ENCODE results near the gene BLOC1S3. TPM values are rescaled to one million over a fixed set of nuclear protein-coding genes. Genes with fewer than 3 reads are reported as not detected.

BLOC1S3 gene
- total RNA-seq, 2 experiments from 2014 or later: 8.1 to 13.8 TPM

DNA sequence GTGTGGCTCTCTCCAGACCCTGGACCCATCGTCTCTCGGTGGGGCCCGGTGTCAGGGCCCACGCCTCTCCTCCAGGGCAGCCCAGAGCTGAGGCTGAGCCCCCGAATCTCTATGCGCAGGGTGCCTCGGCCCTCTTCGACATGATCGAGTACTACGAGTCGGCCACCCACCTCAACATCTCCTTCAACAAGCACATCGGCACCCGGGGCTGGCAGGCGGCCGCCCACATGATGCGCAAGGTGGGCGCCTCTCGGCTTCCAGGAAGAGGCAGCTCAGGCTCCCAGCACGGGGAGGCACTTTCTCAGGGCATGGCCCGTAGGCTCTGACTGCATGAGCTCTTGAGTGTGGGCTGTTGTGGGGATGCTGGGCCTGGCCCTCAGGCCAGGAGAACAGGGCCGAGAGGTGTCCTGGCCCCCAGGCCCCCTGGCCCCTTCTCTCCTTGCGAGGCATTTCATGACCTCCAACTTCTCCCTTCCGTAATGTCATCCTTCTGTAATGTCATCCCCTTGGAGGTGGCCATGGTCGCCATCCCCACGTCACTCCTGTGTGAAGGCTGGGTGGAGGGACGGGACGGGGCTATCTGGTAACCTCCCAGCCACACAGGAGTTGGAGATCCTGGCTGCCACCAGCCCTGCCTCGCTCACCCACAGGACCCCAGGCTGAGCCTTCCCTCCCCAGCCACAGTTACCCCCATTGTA is 37.2 kb upstream of the BLOC1S3 start:
- no peak for DNase-seq (ENCODE audit: low spot score)
- TF ChIP-seq EZH2phosphoT487 (IDR thresholded peaks at IDR 0.05; ENCODE audit: borderline replicate concordance, low read depth, low read length): no peak
- TF ChIP-seq, protein P1, sequence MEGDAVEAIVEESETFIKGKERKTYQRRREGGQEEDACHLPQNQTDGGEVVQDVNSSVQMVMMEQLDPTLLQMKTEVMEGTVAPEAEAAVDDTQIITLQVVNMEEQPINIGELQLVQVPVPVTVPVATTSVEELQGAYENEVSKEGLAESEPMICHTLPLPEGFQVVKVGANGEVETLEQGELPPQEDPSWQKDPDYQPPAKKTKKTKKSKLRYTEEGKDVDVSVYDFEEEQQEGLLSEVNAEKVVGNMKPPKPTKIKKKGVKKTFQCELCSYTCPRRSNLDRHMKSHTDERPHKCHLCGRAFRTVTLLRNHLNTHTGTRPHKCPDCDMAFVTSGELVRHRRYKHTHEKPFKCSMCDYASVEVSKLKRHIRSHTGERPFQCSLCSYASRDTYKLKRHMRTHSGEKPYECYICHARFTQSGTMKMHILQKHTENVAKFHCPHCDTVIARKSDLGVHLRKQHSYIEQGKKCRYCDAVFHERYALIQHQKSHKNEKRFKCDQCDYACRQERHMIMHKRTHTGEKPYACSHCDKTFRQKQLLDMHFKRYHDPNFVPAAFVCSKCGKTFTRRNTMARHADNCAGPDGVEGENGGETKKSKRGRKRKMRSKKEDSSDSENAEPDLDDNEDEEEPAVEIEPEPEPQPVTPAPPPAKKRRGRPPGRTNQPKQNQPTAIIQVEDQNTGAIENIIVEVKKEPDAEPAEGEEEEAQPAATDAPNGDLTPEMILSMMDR (conservative IDR thresholded peaks at IDR 0.05; ENCODE audit: low read length): no peak
- POLR2A ChIA-PET: no interaction called here

DNA sequence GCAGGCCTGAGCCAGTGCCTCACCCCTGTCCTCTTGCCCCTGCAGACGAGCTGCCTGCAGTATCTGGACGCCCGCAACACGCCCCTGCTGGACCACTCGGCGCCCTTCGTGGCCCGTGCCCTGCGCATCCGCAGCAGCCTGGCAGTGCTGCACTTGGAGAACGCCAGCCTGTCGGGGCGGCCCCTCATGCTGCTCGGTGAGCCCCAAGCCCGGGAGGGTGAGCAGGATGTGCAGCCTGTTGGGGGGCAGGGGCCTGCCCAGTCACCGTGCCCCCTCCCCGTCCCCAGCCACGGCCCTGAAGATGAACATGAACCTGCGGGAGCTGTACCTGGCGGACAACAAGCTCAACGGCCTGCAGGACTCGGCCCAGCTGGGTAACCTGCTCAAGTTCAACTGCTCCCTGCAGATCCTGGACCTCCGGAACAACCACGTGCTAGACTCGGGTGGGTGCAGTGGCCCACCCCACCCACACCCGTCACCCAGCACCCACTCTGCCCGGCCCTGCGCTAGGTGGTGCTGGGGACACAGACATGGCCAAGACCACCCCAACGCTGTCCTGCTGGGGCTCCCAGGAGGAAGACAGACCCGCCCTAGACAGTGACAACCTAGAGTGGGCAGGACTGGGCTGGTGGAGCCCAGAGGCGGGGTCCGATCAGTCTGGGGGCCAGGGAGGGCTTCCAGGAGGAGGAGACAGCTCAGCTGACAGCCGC is 36.4 kb upstream of the BLOC1S3 start:
- Histone ChIP-seq H3K4me3 (ENCODE audit: low read depth, low read length, poor library complexity, severe bottlenecking) (no peak overlapping the region), H3K79me2 (ENCODE audit: insufficient read depth, low read depth, low read length) (peaks cover 16% of the 10 kb centered on the region; the same call in 1 of the 2 replicates), H3K9me3 (ENCODE audit: low read length) (no peaks in the 10 kb centered on the region), H4K20me1 (ENCODE audit: insufficient read depth, low read length) (no peaks in the 10 kb centered on the region), H3K4me2 (ENCODE audit: low read length) (no peak overlapping the region), H3K36me3 (ENCODE audit: insufficient read depth, low read length) (peaks cover 44% of the 10 kb centered on the region), H3K27ac (ENCODE audit: low read depth, low read length, poor library complexity, severe bottlenecking) (no peak overlapping the region), H3K9me2 (ENCODE audit: insufficient read depth, low read length) (no peaks in the 10 kb centered on the region), H3K4me1 (ENCODE audit: insufficient read depth, low read length, poor library complexity, severe bottlenecking) (peaks cover 28% of the 10 kb centered on the region), H2AFZ (ENCODE audit: low read length) (no peak overlapping the region)
- intact Hi-C loops (cut with micrococcal nuclease; ENCODE audit: unreplicated experiment): no loop called here
- no peak for TF ChIP-seq EZH2phosphoT487 (IDR thresholded peaks at IDR 0.05; ENCODE audit: borderline replicate concordance, low read depth, low read length)
- TF ChIP-seq, protein P1 (conservative IDR thresholded peaks at IDR 0.05; ENCODE audit: low read length): no peak
- no TSS peak for BruUV-seq (replicated peaks)
- POLR2A ChIA-PET: no interaction called here
- no peak for DNase-seq (ENCODE audit: low spot score)
- CTCF ChIA-PET (ENCODE audit: unreplicated experiment): no interaction called here

More for the DNA sequence above, 37.2 kb upstream of the BLOC1S3 start:
- BruUV-seq (replicated peaks): no TSS peak
- CTCF ChIA-PET (ENCODE audit: unreplicated experiment): no interaction called here
- intact Hi-C loops (cut with micrococcal nuclease; ENCODE audit: unreplicated experiment): no loop called here
- H3K4me1 ChIP-seq (ENCODE audit: insufficient read depth, low read length, poor library complexity, severe bottlenecking): peaks cover 35% of the 10 kb centered on the region
- no peaks in the 10 kb centered on the region for H3K9me2 ChIP-seq (ENCODE audit: insufficient read depth, low read length)
- H3K4me2 ChIP-seq (ENCODE audit: low read length): no peak overlapping the region
- H4K20me1 ChIP-seq (ENCODE audit: insufficient read depth, low read length): no peaks in the 10 kb centered on the region
- H3K9me3 ChIP-seq (ENCODE audit: low read length): no peaks in the 10 kb centered on the region
- H3K4me3 ChIP-seq (ENCODE audit: low read depth, low read length, poor library complexity, severe bottlenecking): no peak overlapping the region
- H2AFZ ChIP-seq (ENCODE audit: low read length): no peak overlapping the region
- H3K79me2 ChIP-seq (ENCODE audit: insufficient read depth, low read depth, low read length): peaks cover 17% of the 10 kb centered on the region; the same call in 1 of the 2 replicates
- peaks cover 41% of the 10 kb centered on the region for H3K36me3 ChIP-seq (ENCODE audit: insufficient read depth, low read length)
- H3K27ac ChIP-seq (ENCODE audit: low read depth, low read length, poor library complexity, severe bottlenecking): no peak overlapping the region

DNA sequence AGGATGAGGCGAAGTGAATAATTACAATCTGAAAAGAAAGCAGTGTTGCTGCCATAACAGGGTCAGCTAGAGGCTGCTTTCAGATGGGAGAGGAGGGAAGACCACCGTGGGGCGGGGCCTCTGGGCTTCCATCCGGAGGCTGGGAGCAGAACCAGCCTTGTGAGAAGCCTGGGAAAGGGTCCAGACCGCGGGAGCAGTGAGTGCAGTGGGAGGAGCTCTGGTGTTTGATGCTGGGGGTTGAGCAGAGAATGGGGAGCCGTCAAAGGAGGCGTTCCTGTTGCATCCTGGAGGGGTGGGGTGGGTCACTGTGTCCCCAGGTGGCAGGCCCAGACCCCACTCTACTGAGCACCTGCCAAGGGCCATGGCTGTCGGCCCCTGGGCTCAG is 35.9 kb upstream of the BLOC1S3 start:
- no TSS peak for BruUV-seq (replicated peaks)
- H3K36me3 ChIP-seq (ENCODE audit: insufficient read depth, low read length): peaks cover 44% of the 10 kb centered on the region
- ChIA-PET POLR2A (no interaction called here), CTCF (ENCODE audit: unreplicated experiment) (no interaction called here)
- no peaks in the 10 kb centered on the region for H4K20me1 ChIP-seq (ENCODE audit: insufficient read depth, low read length)
- H3K4me3 ChIP-seq (ENCODE audit: low read depth, low read length, poor library complexity, severe bottlenecking): no peak overlapping the region
- no peak overlapping the region for H3K27ac ChIP-seq (ENCODE audit: low read depth, low read length, poor library complexity, severe bottlenecking)
- DNase-seq (ENCODE audit: low spot score): no peak
- no peaks in the 10 kb centered on the region for H3K9me3 ChIP-seq (ENCODE audit: low read length)
- no peak overlapping the region for H3K4me2 ChIP-seq (ENCODE audit: low read length)
- TF ChIP-seq, protein P1 (conservative IDR thresholded peaks at IDR 0.05; ENCODE audit: low read length): no peak
- no peak for TF ChIP-seq EZH2phosphoT487 (IDR thresholded peaks at IDR 0.05; ENCODE audit: borderline replicate concordance, low read depth, low read length)
- H3K79me2 ChIP-seq (ENCODE audit: insufficient read depth, low read depth, low read length): peaks cover 16% of the 10 kb centered on the region; the same call in 1 of the 2 replicates
- no peak overlapping the region for H2AFZ ChIP-seq (ENCODE audit: low read length)
- intact Hi-C loops (cut with micrococcal nuclease; ENCODE audit: unreplicated experiment): no loop called here
- H3K9me2 ChIP-seq (ENCODE audit: insufficient read depth, low read length): no peaks in the 10 kb centered on the region
- peaks cover 23% of the 10 kb centered on the region for H3K4me1 ChIP-seq (ENCODE audit: insufficient read depth, low read length, poor library complexity, severe bottlenecking)

All from OCI-LY7 (cell line).